ENCODE results near the gene LGALS4.

DNA sequence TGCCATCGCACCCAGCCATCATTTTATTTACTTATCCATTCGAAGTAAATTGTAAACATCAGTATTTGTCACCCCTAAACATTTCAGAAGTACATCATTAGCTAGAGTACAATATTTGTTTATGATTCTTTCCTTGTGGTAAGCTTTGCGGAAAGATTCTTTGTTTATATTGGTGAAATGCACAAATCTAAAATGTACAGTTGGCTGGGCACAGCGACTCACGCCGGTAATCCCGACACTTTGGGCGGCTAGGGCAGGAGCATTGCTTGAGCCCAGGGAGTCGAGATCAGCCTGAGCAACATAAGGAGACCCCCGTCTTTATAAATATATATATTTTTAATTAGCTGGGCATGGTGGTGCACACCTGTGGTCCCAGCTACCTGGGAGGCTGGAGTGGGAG lies 13.6 kb downstream of the LGALS4 start:
- no peak for TF ChIP-seq POLR2AphosphoS5 (IDR thresholded peaks at IDR 0.05)
- no peak for TF ChIP-seq CTCF (IDR thresholded peaks at IDR 0.05)
